ENCODE measurements around the gene SGTA.

Gene SGTA

DNA sequence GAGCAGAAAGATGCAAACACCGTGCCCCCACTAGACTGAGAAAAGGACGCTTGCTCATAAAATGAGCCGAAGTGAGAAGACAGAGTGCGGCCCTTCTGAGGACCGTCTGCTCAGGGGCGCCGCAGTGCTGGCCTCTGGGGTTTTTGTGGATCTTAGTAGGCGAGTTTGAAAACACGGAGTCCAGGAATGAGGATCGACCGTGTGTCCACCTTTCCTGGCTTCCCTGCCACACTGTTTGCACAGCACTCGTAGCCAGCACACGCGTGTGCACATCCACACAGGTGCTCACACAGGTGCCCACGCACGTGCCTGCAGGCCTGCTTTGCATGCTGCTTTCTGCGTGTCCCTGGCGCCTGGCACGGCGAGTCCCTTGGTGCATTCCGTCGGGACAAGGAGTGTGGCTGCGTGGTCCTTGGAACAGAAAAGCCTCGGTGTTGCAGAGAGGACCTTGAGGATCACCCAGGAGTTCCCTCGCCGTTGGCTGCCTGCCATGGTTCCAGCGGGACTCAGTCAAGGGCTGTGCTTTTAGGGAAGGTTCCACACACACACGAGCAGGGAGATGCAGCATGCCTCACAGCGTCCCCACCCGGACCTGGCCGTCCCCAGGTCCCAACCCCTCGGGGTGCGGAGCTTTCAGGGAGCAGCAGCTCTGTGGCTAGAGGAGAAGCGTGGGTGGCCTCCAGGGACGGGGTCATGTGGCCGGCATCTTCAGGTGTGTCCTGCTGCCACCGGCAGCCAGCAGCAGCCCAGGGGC is 26.5 kb upstream of the SGTA start:
- no peak for DNase-seq (ENCODE audit: low read depth)
- TF ChIP-seq, protein P1, sequence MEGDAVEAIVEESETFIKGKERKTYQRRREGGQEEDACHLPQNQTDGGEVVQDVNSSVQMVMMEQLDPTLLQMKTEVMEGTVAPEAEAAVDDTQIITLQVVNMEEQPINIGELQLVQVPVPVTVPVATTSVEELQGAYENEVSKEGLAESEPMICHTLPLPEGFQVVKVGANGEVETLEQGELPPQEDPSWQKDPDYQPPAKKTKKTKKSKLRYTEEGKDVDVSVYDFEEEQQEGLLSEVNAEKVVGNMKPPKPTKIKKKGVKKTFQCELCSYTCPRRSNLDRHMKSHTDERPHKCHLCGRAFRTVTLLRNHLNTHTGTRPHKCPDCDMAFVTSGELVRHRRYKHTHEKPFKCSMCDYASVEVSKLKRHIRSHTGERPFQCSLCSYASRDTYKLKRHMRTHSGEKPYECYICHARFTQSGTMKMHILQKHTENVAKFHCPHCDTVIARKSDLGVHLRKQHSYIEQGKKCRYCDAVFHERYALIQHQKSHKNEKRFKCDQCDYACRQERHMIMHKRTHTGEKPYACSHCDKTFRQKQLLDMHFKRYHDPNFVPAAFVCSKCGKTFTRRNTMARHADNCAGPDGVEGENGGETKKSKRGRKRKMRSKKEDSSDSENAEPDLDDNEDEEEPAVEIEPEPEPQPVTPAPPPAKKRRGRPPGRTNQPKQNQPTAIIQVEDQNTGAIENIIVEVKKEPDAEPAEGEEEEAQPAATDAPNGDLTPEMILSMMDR (IDR thresholded peaks at IDR 0.05; ENCODE audit: control insufficient read depth, insufficient read depth, low read depth, low read length, missing control alignments) = no peak
- no peak overlapping the region for H3K4me3 ChIP-seq (ENCODE audit: control insufficient read depth, low read depth, low read length)

DNA sequence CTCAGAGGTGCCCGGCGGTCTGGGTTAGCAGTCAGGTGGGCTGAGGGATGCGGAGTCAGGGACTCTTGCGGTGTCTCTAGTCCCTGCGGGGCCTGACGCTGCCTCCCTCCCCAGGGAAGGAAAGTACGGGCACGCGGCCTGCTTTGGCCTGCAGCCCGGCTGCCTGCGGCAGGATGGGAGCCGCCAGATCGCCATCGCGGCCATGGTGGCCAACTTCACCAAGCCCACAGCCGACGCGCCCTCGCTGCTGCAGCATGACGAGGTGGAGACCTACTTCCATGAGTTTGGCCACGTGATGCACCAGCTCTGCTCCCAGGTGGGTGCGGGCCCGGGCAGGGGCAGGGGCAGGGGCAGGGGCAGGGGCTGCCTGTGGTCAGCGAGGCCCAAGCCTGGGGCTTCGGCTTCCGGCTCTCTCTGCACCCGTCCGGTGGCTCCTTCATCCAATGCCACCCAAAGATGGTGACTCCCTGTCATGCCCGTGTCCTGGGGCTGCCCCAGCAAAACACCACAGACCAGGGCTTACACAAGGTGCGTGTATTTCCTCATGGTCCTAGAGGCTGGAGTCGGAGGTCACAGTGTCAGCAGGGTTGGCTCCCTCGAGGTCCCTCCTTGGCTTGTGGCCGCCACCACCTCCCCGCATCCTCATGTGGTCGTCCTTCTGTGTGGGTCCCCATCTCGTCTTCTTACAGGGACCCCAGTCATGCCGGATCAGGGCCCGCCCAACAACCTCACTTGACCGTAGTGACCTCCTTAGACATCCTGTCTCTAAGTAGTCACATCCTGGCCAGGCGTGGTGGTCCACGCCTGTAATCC is 25.3 kb upstream of the SGTA start:
- no peak for DNase-seq (ENCODE audit: low read depth)
- TF ChIP-seq, protein P1 (IDR thresholded peaks at IDR 0.05; ENCODE audit: control insufficient read depth, insufficient read depth, low read depth, low read length, missing control alignments) = no peak
- no peak overlapping the region for H3K4me3 ChIP-seq (ENCODE audit: control insufficient read depth, low read depth, low read length)

DNA sequence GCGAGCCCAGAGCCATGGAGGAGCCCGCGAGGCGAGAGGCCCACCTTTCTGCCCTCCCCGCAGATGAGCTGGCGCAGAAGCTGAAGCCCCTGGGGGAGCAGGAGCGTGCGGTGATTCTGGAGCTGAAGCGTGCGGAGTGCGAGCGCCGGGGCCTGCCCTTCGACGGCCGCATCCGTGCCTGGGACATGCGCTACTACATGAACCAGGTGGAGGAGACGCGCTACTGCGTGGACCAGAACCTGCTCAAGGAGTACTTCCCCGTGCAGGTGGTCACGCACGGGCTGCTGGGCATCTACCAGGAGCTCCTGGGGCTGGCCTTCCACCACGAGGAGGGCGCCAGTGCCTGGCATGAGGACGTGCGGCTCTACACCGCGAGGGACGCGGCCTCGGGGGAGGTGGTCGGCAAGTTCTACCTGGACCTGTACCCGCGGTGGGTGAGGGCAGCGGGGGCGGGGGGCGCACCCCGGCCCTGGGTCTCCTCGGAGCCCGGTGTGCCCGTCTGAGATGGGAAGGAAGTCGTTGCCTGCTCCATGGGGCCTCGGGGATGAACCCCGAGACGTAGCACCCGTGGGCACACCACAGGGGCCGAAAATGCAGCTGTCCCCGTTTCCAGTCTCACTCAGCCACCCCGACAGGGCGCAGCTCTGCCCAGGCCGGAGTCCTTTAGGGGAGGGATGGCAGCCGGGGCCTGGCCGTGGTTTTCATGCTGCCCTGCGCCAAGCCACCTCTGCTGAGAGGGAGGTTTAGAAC is 24.5 kb upstream of the SGTA start:
- DNase-seq (ENCODE audit: low read depth) = no peak

DNA sequence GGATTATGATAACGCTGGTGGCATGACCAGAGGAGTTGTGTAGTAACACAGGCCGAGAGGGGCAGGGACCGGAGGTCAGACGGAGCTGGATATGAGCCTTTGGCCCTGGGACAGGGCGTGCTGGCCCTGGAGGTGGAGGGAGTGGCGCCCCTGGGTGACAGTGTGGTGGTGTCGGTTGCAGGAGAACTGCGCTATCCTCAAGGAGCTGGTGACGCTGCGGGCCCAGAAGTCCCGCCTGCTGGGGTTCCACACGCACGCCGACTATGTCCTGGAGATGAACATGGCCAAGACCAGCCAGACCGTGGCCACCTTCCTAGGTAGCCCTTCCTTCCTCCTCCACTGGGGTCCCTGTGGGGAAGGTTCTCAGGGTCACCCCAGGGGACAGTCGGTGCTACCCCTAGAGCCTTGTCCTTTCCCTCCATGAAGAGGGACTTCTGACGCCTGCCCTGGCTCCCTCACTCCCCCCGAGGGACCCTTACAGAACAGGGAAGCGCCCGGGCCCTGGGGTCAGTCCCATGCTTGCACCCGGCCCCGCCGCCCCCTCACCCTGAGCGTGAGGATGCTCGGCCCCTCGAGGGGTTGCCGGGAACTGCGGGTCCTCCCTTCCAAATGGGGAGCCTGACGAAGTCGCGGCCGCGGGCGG is 23.8 kb upstream of the SGTA start:
- TF ChIP-seq, protein P1 (IDR thresholded peaks at IDR 0.05; ENCODE audit: control insufficient read depth, insufficient read depth, low read depth, low read length, missing control alignments) = no peak
- H3K4me3 ChIP-seq (ENCODE audit: control insufficient read depth, low read depth, low read length) = no peak overlapping the region
- DNase-seq (ENCODE audit: low read depth) = no peak

More for the DNA sequence above, 24.5 kb upstream of the SGTA start:
- H3K4me3 ChIP-seq (ENCODE audit: control insufficient read depth, low read depth, low read length) = no peak overlapping the region
- TF ChIP-seq, protein P1 (IDR thresholded peaks at IDR 0.05; ENCODE audit: control insufficient read depth, insufficient read depth, low read depth, low read length, missing control alignments) = no peak

DNA sequence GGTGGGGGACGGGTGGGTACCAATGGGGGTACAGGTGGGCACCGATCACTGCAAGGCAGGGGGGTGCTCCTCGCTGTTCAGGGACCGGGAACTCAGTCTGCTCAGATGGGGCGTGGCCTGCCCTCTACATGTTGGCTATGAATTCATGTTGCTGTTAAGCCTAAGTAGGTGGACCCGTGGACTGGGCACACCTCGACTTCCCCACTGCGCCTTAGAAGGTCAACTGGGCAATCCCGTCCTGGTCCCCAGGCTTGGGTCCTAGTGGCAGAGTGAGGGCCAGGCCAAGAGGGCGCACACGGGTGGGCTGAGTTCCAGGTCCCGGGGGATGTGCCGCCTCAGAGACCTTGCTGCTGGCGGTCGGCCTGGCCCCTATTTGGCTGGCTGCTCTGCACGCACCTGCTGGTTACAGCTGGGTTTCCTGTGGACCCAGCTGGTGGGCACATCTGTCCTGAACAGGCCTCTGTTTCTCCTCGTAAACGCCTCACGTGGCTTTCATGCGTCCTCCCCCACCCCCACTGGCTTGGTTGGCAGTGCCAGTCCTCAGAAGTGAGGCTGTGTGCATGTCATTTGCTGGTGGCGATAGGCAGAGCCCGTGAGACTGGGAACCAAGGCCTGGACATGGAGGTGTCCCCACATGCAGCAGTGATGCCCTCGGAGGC is 23.0 kb upstream of the SGTA start:
- TF ChIP-seq, protein P1 (IDR thresholded peaks at IDR 0.05; ENCODE audit: control insufficient read depth, insufficient read depth, low read depth, low read length, missing control alignments) = no peak
- no peak for DNase-seq (ENCODE audit: low read depth)
- no peak overlapping the region for H3K4me3 ChIP-seq (ENCODE audit: control insufficient read depth, low read depth, low read length)

Data from AG09309 (cell line).